ENCODE data around the gene SYNCRIP.
"Not testable (repeated sequence)": the region's sequence is repeated elsewhere in the genome, so short reads cannot be mapped to it uniquely, and the experiment has no call there.

Gene SYNCRIP

GRCh38 chr6:85669735-85670194, 27.1 kb upstream of the SYNCRIP start:
- DNase-seq = no peak

GRCh38 chr6:85662251-85662650, 19.6 kb upstream of the SYNCRIP start:
- DNase-seq = no peak

GRCh38 chr6:85660181-85660611, 17.5 kb upstream of the SYNCRIP start:
- no peak for DNase-seq

GRCh38 chr6:85650606-85651005, 7.9 kb upstream of the SYNCRIP start:
- DNase-seq = no peak

- no peak for DNase-seq
Observed at GRCh38 chr6:85644279-85644762, 1.6 kb upstream of the SYNCRIP start.

GRCh38 chr6:85643537-85644278, 1.0 kb upstream of the SYNCRIP start:
- DNase-seq = peak; percentile 87

- DNase-seq = peak; percentile 38
Observed at GRCh38 chr6:85641897-85642773, 551 bp downstream of the SYNCRIP start.

- DNase-seq = peak; percentile 27
Observed at GRCh38 chr6:85641522-85641896, 1.2 kb downstream of the SYNCRIP start.

- peak; percentile 18 for DNase-seq
Observed at GRCh38 chr6:85640821-85641220, 1.9 kb downstream of the SYNCRIP start.

- DNase-seq = no peak
Observed at GRCh38 chr6:85637579-85637978, 5.1 kb downstream of the SYNCRIP start.

GRCh38 chr6:85632164-85632942, 10.3 kb downstream of the SYNCRIP start:
- DNase-seq = no peak

- DNase-seq = not testable (repeated sequence)
Observed at GRCh38 chr6:85631117-85631516, 11.6 kb downstream of the SYNCRIP start.

GRCh38 chr6:85628353-85628752, 14.3 kb downstream of the SYNCRIP start:
- no peak for DNase-seq

- DNase-seq = no peak
Observed at GRCh38 chr6:85620308-85620707, 22.4 kb downstream of the SYNCRIP start.

- no peak for DNase-seq
Observed at GRCh38 chr6:85614780-85615179, 27.9 kb downstream of the SYNCRIP start.

GRCh38 chr6:85612690-85613474, 29.8 kb downstream of the SYNCRIP start:
- no peak for DNase-seq

- no peak for DNase-seq
Observed at GRCh38 chr6:85610182-85610895, 32.3 kb downstream of the SYNCRIP start.

GRCh38 chr6:85602100-85602499, 40.6 kb downstream of the SYNCRIP start:
- no peak for DNase-seq

GRCh38 chr6:85600713-85601313, 41.9 kb downstream of the SYNCRIP start:
- DNase-seq = no peak

GRCh38 chr6:85594197-85594930, 48.3 kb downstream of the SYNCRIP start:
- peak; percentile 57 for DNase-seq

Measured in NCI-H2171 treated with DMSO at 0.1 percent for 48 hours (cell line).